K562 (cell line): Measurements from ENCODE around the gene RERE. TPM values are rescaled to one million over a fixed set of nuclear protein-coding genes. Genes with fewer than 3 reads are reported as not detected.

ENCODE experiments used
- ATAC-seq: fragments of 200-7000 bp; cut with Tn5 transposase; 3 replicates; pipeline ENCODE4 v1.9.1; 2020; ENCODE audit warnings: moderate library complexity
- BruUV-seq: library from RNA; stranded (reverse); fragments of 400-500 nt; replicated peaks from 2 replicates; lab custom pipeline; 2021; lab: Mats Ljungman, UMichigan
- CTCF ChIA-PET: fragments of 300-600 bp; formaldehyde crosslinking; extraction: SDS; loops from one replicate; lab custom pipeline; 2021; ENCODE audit warnings: low intra/inter-chr PET ratio; lab: Yijun Ruan, JAX
- POLR2A ChIA-PET: fragments of 300-600, 350-650 bp; sonication (Branson Sonifier 250); formaldehyde crosslinking; extraction: SDS; loops from one replicate; lab custom pipeline; 2021; ENCODE audit warnings: antibody characterized with exemption, inconsistent platforms; lab: Yijun Ruan, JAX
- DNase-seq, 4 experiments: peaks; one replicate each; pipeline versions ENCODE4 v3.0.0 to v3.0.0-alpha.2; 2011 to 2018; ENCODE audit warnings: low spot score in 3 of 4, mixed read lengths in 3 of 4; ENCODE audit errors: extremely low read depth in 1 of 4
- FAIRE-seq: peaks from 2 replicates; lab custom pipeline; 2011; peaks lifted over from hg19 to GRCh38; lab: Jason Lieb, UNC
- H2AFZ ChIP-seq: 2 replicates; pipeline ENCODE4 v1.6.0; 2011; ENCODE audit warnings: low read depth, low read length, control low read depth, inconsistent platforms
- H3K27ac ChIP-seq: fragments of 200-600 bp; 3 replicates; pipeline ENCODE4 v1.8.0; 2011; ENCODE audit warnings: low read depth, mild to moderate bottlenecking, control low read depth, inconsistent platforms, low read length, moderate library complexity, mixed read lengths; ENCODE audit errors: extremely low read depth
- H3K27me3 ChIP-seq, 2 experiments: fragments of 300-600 bp in 1 of 2; 2 replicates in 1 of 2; 3 replicates in 1 of 2; pipeline versions ENCODE4 v1.6.0 to v1.8.0; 2011; ENCODE audit warnings: inconsistent platforms in 2 of 2, low read length in 2 of 2, mild to moderate bottlenecking in 1 of 2, mixed read lengths in 1 of 2, moderate library complexity in 1 of 2; ENCODE audit not compliant: control insufficient read depth in 2 of 2, insufficient read depth in 2 of 2
- H3K36me3 ChIP-seq: fragments of 300-600 bp; 3 replicates; pipeline ENCODE4 v1.8.0; 2011; ENCODE audit warnings: mild to moderate bottlenecking, low read length, inconsistent platforms; ENCODE audit not compliant: control insufficient read depth, insufficient read depth
- H3K4me1 ChIP-seq, 2 experiments: fragments of 200-600 bp in 1 of 2; replicated peaks in 1 of 2; 2 replicates in 1 of 2; 3 replicates in 1 of 2; pipeline versions ENCODE4 v1.5.1 to v1.8.0; 2011; ENCODE audit warnings: inconsistent platforms in 2 of 2, low read length in 2 of 2, mild to moderate bottlenecking in 1 of 2, mixed read lengths in 1 of 2, moderate library complexity in 1 of 2; ENCODE audit not compliant: control insufficient read depth in 2 of 2, insufficient read depth in 2 of 2
- H3K4me2 ChIP-seq: 2 replicates; pipeline ENCODE4 v1.6.1; 2011; ENCODE audit warnings: low read length, control low read depth, inconsistent platforms, mixed read lengths; ENCODE audit not compliant: insufficient read depth
- H3K4me3 ChIP-seq: fragments of 200-600 bp; sonication (generic), shearing (Covaris generic); 2 replicates; pipeline ENCODE4 v1.5.1; 2016; ENCODE audit warnings: control low read depth, inconsistent platforms
- H3K79me2 ChIP-seq: fragments of 200-600 bp; 3 replicates; pipeline ENCODE4 v1.8.0; 2011; ENCODE audit warnings: low read length, inconsistent platforms; ENCODE audit not compliant: control insufficient read depth, insufficient read depth
- H3K9ac ChIP-seq, 2 experiments: 2 replicates each; pipeline versions ENCODE4 v1.6.0 to v1.6.1; 2011; ENCODE audit warnings: low read depth in 2 of 2, low read length in 2 of 2, control low read depth in 1 of 2, inconsistent platforms in 1 of 2, mild to moderate bottlenecking in 1 of 2, mixed read lengths in 1 of 2; ENCODE audit not compliant: insufficient read depth in 1 of 2
- H3K9me1 ChIP-seq: one replicate; pipeline ENCODE4 v1.6.0; 2011; ENCODE audit warnings: inconsistent platforms, mild to moderate bottlenecking, low read length, moderate library complexity; ENCODE audit not compliant: control insufficient read depth, insufficient read depth
- H3K9me3 ChIP-seq: replicated peaks from 2 replicates; pipeline ENCODE4 v1.5.1; 2011; ENCODE audit warnings: low read depth, low read length, inconsistent platforms; ENCODE audit not compliant: control insufficient read depth, insufficient read depth
- H4K20me1 ChIP-seq: replicated peaks from 2 replicates; pipeline ENCODE4 v1.6.1; 2011; ENCODE audit warnings: low read length, inconsistent platforms, mixed read lengths; ENCODE audit not compliant: control insufficient read depth, insufficient read depth
- CCNT2 ChIP-seq: IDR thresholded peaks from 2 replicates; pipeline ENCODE4 v1.6.1; 2011; ENCODE audit warnings: borderline replicate concordance, low read depth, mild to moderate bottlenecking, moderate library complexity, mixed read lengths, low read length; ENCODE audit not compliant: insufficient read length; ENCODE audit errors: extremely low read depth
- DACH1 ChIP-seq: fragments of 450-650 bp; IDR thresholded peaks from 2 replicates; pipeline ENCODE4 v1.6.1; 2018; ENCODE audit not compliant: partially characterized antibody
- ETS1 ChIP-seq: conservative IDR thresholded peaks from 2 replicates; pipeline ENCODE4 v1.6.1; 2011; ENCODE audit warnings: low read depth, mild to moderate bottlenecking, low read length; ENCODE audit not compliant: control insufficient read depth
- NFXL1 ChIP-seq: fragments of 450-650 bp; formaldehyde crosslinking; IDR thresholded peaks from 2 replicates; pipeline ENCODE4 v1.4.0; 2021; ENCODE audit warnings: mild to moderate bottlenecking
- PATZ1 ChIP-seq: fragments of 250-450 bp; sonication (Bioruptor Pico); IDR thresholded peaks from 2 replicates; pipeline ENCODE4 v1.5.0; 2020; ENCODE audit warnings: mild to moderate bottlenecking, borderline replicate concordance
- POLR2AphosphoS5 ChIP-seq: IDR thresholded peaks from 2 replicates; pipeline ENCODE4 v1.6.1; 2011; ENCODE audit warnings: mild to moderate bottlenecking, low read depth, low read length, moderate library complexity; ENCODE audit not compliant: control insufficient read depth, insufficient read depth
- ZFX ChIP-seq: sonication (generic); formaldehyde crosslinking; IDR thresholded peaks from 2 replicates; pipeline ENCODE4 v1.8.0; 2022; ENCODE audit warnings: mild to moderate bottlenecking, missing genetic modification reagents, moderate library complexity
- ZNF79 ChIP-seq: fragments of 250-450 bp; sonication (Bioruptor Pico); IDR thresholded peaks from 2 replicates; pipeline ENCODE4 v1.4.0; 2020; ENCODE audit warnings: low read depth, mild to moderate bottlenecking, moderate library complexity
- WGBS: fragments of 100-300 bp; shearing (Covaris generic); methylation state at CpG from one replicate; pipeline ENCODE4 v1.1.6; 2016; ENCODE audit warnings: low coverage, mixed read lengths; ENCODE audit not compliant: insufficient coverage; ENCODE audit errors: missing lambda C conversion rate; 5-methylcytosine and 5-hydroxymethylcytosine counted together
- in situ Hi-C: fragments of 300-500 bp; cut with MboI; formaldehyde crosslinking; loops from 4 replicates; pipeline ENCODE4 v1.15.0; 2018; ENCODE audit warnings: inconsistent platforms, mixed read lengths
- intact Hi-C: fragments of 100-400 bp; cut with micrococcal nuclease; formaldehyde crosslinking; loops from 2 replicates; pipeline ENCODE4 v1.14.2; 2022
- polyA plus RNA-seq, 8 experiments: library from polyadenylated mRNA; depleted of rRNA in 4 of 8; stranded (reverse) in 5 of 8; unstranded in 3 of 8; fragments of >200 nt; fragmentation: Nextera tagmentation in 2 of 8; fragmentation: Illumina TruSeq in 1 of 8; extraction: Ambion mirVana in 2 of 8; extraction: Trizol in 1 of 8; gene quantifications; 2 replicates each; pipeline versions ENCODE4 v1.2.1 to v1.2.3, GENCODE V29; 2011 to 2014; ENCODE audit warnings: inconsistent platforms in 1 of 8, missing spikeins in 1 of 8
- total RNA-seq, 7 experiments: library from RNA; depleted of rRNA in 6 of 7; stranded (reverse); fragments of >200 nt in 6 of 7; fragmentation: Illumina TruSeq in 2 of 7; extraction: Trizol in 2 of 7; gene quantifications; 2 replicates each; pipeline versions ENCODE4 v1.2.1 to v1.2.3, GENCODE V29; 2011 to 2021; ENCODE audit warnings: low replicate concordance in 1 of 7
- TF ChIP-seq, protein P1 (sequence below): fragments of 250-450 bp; sonication (Bioruptor Pico); IDR thresholded peaks from 2 replicates; pipeline ENCODE4 v1.8.0; 2022; ENCODE audit warnings: moderate library complexity, mild to moderate bottlenecking, inconsistent platforms
- TF ChIP-seq, protein P2 (sequence below): sonication (generic); formaldehyde crosslinking; IDR thresholded peaks from 2 replicates; pipeline ENCODE4 v1.4.0; 2020; ENCODE audit warnings: mild to moderate bottlenecking, missing genetic modification reagents
- TF ChIP-seq, protein P3 (sequence below): fragments of 450-650 bp; conservative IDR thresholded peaks from 2 replicates; pipeline ENCODE4 v1.6.1; 2016; ENCODE audit warnings: missing genetic modification characterization, low read depth, mild to moderate bottlenecking, missing compliant biosample characterization, moderate library complexity

RERE gene
- total and polyA plus RNA-seq, 9 of the 15 experiments (the other 6 are each of a cell fraction or from before 2014, with no cell fraction given) = 3.0 to 51.5 (median 13.4) TPM

DNA sequence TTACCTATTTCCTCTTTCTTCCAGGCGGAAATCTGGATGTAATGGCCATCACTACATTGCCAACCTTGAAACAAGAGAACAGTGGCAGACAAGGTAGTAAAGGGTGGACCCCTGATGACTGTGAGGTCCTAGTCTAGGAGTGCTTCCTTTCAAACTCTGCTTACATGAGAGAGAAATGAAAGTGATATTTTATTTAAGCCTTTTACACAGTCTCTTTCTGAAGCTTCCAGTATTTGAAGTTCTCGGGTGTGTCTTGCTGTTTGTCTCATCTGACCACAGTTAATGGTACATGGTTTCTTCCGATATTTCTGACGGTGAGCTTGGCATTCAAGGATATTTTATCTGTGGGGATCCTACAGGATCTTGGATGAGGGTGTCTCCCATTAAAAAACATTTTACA, 284.3 kb downstream of the RERE start:
- Histone ChIP-seq H3K79me2 (no peaks in the 10 kb centered on the region), H3K27me3 (no peaks in the 10 kb centered on the region), H3K9me3 (no peaks in the 10 kb centered on the region), H3K27ac (no peak overlapping the region), H3K4me3 (no peak overlapping the region), H3K9ac (no peak overlapping the region), H3K36me3 (no peaks in the 10 kb centered on the region), H3K4me2 (no peak overlapping the region), H3K4me1 (no peaks in the 10 kb centered on the region), H4K20me1 (no peaks in the 10 kb centered on the region), H3K9me1 (no peaks in the 10 kb centered on the region), H2AFZ (no peak overlapping the region)
- no TSS peak for BruUV-seq
- no peak for FAIRE-seq
- intact Hi-C loops (no loop called here), in situ Hi-C loops (no loop called here)
- ATAC-seq = no peak
- ChIA-PET POLR2A (interaction anchor here (1.7 kb wide), 1 partner anchor 9 kb away, joined by 5 read pairs; no protein-coding TSS in a partner anchor), CTCF (no interaction called here)
- DNase-seq = no peak
- WGBS = 90% methylated on average over 4 of the region's 4 CpGs
- TF ChIP-seq NFXL1 (CRISPR knock-in tag) = no peak
- no peak for TF ChIP-seq ZNF79 (CRISPR knock-in tag)
- TF ChIP-seq, protein P1, sequence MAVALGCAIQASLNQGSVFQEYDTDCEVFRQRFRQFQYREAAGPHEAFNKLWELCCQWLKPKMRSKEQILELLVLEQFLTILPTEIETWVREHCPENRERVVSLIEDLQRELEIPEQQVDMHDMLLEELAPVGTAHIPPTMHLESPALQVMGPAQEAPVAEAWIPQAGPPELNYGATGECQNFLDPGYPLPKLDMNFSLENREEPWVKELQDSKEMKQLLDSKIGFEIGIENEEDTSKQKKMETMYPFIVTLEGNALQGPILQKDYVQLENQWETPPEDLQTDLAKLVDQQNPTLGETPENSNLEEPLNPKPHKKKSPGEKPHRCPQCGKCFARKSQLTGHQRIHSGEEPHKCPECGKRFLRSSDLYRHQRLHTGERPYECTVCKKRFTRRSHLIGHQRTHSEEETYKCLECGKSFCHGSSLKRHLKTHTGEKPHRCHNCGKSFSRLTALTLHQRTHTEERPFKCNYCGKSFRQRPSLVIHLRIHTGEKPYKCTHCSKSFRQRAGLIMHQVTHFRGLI = no peak
- TF ChIP-seq PATZ1 (CRISPR knock-in tag) = no peak
- TF ChIP-seq ETS1 = no peak
- TF ChIP-seq ZFX (CRISPR knock-in tag) = no peak
- TF ChIP-seq, protein P2, sequence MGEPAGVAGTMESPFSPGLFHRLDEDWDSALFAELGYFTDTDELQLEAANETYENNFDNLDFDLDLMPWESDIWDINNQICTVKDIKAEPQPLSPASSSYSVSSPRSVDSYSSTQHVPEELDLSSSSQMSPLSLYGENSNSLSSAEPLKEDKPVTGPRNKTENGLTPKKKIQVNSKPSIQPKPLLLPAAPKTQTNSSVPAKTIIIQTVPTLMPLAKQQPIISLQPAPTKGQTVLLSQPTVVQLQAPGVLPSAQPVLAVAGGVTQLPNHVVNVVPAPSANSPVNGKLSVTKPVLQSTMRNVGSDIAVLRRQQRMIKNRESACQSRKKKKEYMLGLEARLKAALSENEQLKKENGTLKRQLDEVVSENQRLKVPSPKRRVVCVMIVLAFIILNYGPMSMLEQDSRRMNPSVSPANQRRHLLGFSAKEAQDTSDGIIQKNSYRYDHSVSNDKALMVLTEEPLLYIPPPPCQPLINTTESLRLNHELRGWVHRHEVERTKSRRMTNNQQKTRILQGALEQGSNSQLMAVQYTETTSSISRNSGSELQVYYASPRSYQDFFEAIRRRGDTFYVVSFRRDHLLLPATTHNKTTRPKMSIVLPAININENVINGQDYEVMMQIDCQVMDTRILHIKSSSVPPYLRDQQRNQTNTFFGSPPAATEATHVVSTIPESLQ = no peak
- TF ChIP-seq POLR2AphosphoS5 = no peak
- TF ChIP-seq, protein P3, sequence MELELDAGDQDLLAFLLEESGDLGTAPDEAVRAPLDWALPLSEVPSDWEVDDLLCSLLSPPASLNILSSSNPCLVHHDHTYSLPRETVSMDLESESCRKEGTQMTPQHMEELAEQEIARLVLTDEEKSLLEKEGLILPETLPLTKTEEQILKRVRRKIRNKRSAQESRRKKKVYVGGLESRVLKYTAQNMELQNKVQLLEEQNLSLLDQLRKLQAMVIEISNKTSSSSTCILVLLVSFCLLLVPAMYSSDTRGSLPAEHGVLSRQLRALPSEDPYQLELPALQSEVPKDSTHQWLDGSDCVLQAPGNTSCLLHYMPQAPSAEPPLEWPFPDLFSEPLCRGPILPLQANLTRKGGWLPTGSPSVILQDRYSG (tag) = no peak
- TF ChIP-seq DACH1 = no peak
- TF ChIP-seq CCNT2 = no peak
